ENCODE results near the gene CCL26. TPM values are rescaled to one million over a fixed set of nuclear protein-coding genes. Genes with fewer than 3 reads are reported as not detected.

CCL26 gene
- total and polyA plus RNA-seq, 2 donors (not counting 3 experiments of a cell fraction or from before 2014, with no cell fraction given), result not detected

- dilution Hi-C loops (cut with MboI; ENCODE audit: extremely low pct_ligation_motif_present, low sequenced_read_pairs) (no loop called here), intact Hi-C loops (cut with micrococcal nuclease) (no loop called here)
- Histone ChIP-seq H3K36me3 (ENCODE audit: control insufficient read depth in 2 of 2, extremely low read depth in 1 of 2, insufficient read depth in 2 of 2, low read length in 2 of 2) (no peaks in the 10 kb centered on the region), H3K4me2 (ENCODE audit: insufficient read depth, low read length) (no peak overlapping the region), H3K9me1 (replicated peaks; ENCODE audit: control insufficient read depth, extremely low read depth, insufficient read depth, low read length) (no peaks in the 10 kb centered on the region), H2AFZ (ENCODE audit: low read depth, low read length) (no peak overlapping the region), H3K4me1 (ENCODE audit: control insufficient read depth, extremely low read depth, insufficient read depth, low read length) (no peaks in the 10 kb centered on the region), H3K9ac (replicated peaks; ENCODE audit: extremely low read depth, insufficient read depth, low read length) (no peak overlapping the region), H3K4me3 (replicated peaks in 1 of 3; ENCODE audit: insufficient read depth in 1 of 3, low read depth in 1 of 3, low read length in 3 of 3) (no peak overlapping the region), H3K79me2 (ENCODE audit: control insufficient read depth, insufficient read depth, low read length) (no peaks in the 10 kb centered on the region), H3K27me3 (ENCODE audit: control insufficient read depth in 2 of 2, insufficient read depth in 2 of 2, low read length in 2 of 2) (no peaks in the 10 kb centered on the region), H4K20me1 (replicated peaks; ENCODE audit: control insufficient read depth, extremely low read depth, insufficient read depth, low read length) (no peaks in the 10 kb centered on the region), H3K9me3 (replicated peaks; ENCODE audit: control insufficient read depth, insufficient read depth, low read length) (no peaks in the 10 kb centered on the region), H3K27ac (ENCODE audit: insufficient read depth, low read depth, low read length) (no peak overlapping the region)
- BruUV-seq (replicated peaks), result no TSS peak
- TF ChIP-seq MYC (IDR thresholded peaks at IDR 0.05; ENCODE audit: low read depth, low read length), result no peak
- TF ChIP-seq JUN (IDR thresholded peaks at IDR 0.05; ENCODE audit: borderline replicate concordance, insufficient read depth, insufficient read length, low read depth), result no peak
- TF ChIP-seq MAX (IDR thresholded peaks at IDR 0.05; ENCODE audit: insufficient read depth, insufficient read length), result no peak
- no peak for TF ChIP-seq EZH2 (IDR thresholded peaks at IDR 0.05; ENCODE audit: borderline replicate concordance, low read depth, low read length, severe bottlenecking)
- no peak for TF ChIP-seq POLR2AphosphoS5 (IDR thresholded peaks at IDR 0.05; ENCODE audit: insufficient read depth, low read depth, low read length)
- TF ChIP-seq POLR2A (IDR thresholded peaks at IDR 0.05; ENCODE audit: low read depth, low read length), result no peak
- no peak for TF ChIP-seq CTCF (IDR thresholded peaks at IDR 0.05; ENCODE audit: extremely low read depth in 1 of 2, insufficient read depth in 1 of 2, low read depth in 1 of 2, low read length in 2 of 2)
- no peak for TF ChIP-seq GATA2 (IDR thresholded peaks at IDR 0.05; ENCODE audit: insufficient read depth, insufficient read length, low read depth, low read length)
- TF ChIP-seq FOS (IDR thresholded peaks at IDR 0.05; ENCODE audit: borderline replicate concordance, insufficient read depth, low read length), result no peak
- no peak for DNase-seq (ENCODE audit: low read depth, low spot score)
- POLR2A ChIA-PET, result no interaction called here
- CTCF ChIA-PET, result no interaction called here
- FAIRE-seq, result no peak
Measured at GRCh38 chr7:75807452-75807851, 35.4 kb upstream of the CCL26 start.

All from endothelial cell of umbilical vein (primary cell).